Right lobe of liver (tissue), 6 donors: ENCODE data around the gene ESYT2. TPM values are rescaled to one million over a fixed set of nuclear protein-coding genes. Genes with fewer than 3 reads are reported as not detected.
A peak's percentile ranks its signal among the peaks of the same experiment; 100 is the strongest.

Experiments
- ATAC-seq, 4 donors: fragments of 200-7000 bp; cut with Tn5 transposase; one replicate each; pipeline ENCODE4 v1.9.1; 2020; ENCODE audit warnings: mild to moderate bottlenecking in 4 of 4, moderate library complexity in 4 of 4
- DNase-seq, 3 donors: peaks; one replicate each; pipeline ENCODE4 v3.0.0-alpha.2; 2020
- H3K27ac ChIP-seq, 3 donors: fragments of 200-600 bp; one replicate each; pipeline ENCODE4 v1.8.0; 2022
- H3K27me3 ChIP-seq, 2 donors: fragments of 200-600 bp; one replicate each; pipeline ENCODE4 v1.8.0; 2022
- H3K36me3 ChIP-seq, 4 donors: fragments of 200-600 bp; sonication (generic) in 1 of 4; one replicate each; pipeline versions ENCODE4 v1.5.1 to v1.8.0; 2017 to 2022; ENCODE audit warnings: control low read depth in 1 of 4
- H3K4me1 ChIP-seq, 4 donors: fragments of 200-600 bp; sonication (generic) in 1 of 4; one replicate each; pipeline versions ENCODE4 v1.5.1 to v1.8.0; 2017 to 2022; ENCODE audit warnings: control low read depth in 1 of 4
- H3K4me3 ChIP-seq, 3 donors: fragments of 200-600 bp; one replicate each; pipeline ENCODE4 v1.8.0; 2022
- H3K9me3 ChIP-seq, 4 donors: fragments of 200-600 bp; sonication (generic) in 1 of 4; one replicate each; pipeline versions ENCODE4 v1.5.1 to v1.8.0; 2017 to 2022; ENCODE audit warnings: control low read depth in 1 of 4
- POLR2A ChIP-seq: fragments of 450-650 bp; IDR thresholded peaks from one replicate; pipeline ENCODE4 v1.6.1; 2017; ENCODE audit warnings: antibody characterized with exemption, mild to moderate bottlenecking
- whole genome bisulfite sequencing: methylation state at CpG from one replicate; pipeline ENCODE4 v1.1.6; 2018; ENCODE audit warnings: low coverage, low lambda C conversion rate; ENCODE audit not compliant: insufficient coverage; ENCODE audit errors: missing lambda C conversion rate; 5-methylcytosine and 5-hydroxymethylcytosine counted together
- intact Hi-C, 2 donors: fragments of 100-400 bp; cut with DNase I; formaldehyde crosslinking; loops; one replicate each; pipeline versions ENCODE4 v1.11.2 to v1.14.1; 2022
- total RNA-seq, 6 experiments: library from RNA; depleted of rRNA in 2 of 6; stranded (reverse); fragments of >200 nt in 2 of 6; fragmentation: NEBNext Ultra II Directional in 3 of 6; extraction: Animal tissue kit (Norgen Biotek cat#: 25700) in 3 of 6; gene quantifications; one replicate each; pipeline versions ENCODE4 v1.1.0 to v1.2.4, GENCODE V29; 2016 to 2023
- TF ChIP-seq, protein P1 (sequence below), 4 donors: fragments of 200-600 bp in 3 of 4; fragments of 450-650 bp in 1 of 4; IDR thresholded peaks; one replicate each; pipeline versions ENCODE4 v1.5.1 to v1.8.0; 2016 to 2022; ENCODE audit warnings: antibody characterized with exemption in 4 of 4, mild to moderate bottlenecking in 2 of 4
- donor health status: DM: no; HTN: yes; CAD: no.
- donor health status: DM: no; HTN: no; CAD: no.
- donor health status: DM: no; HTN: no; CAD: no.
- donor health status: DM: no; HTN: yes; CAD: no.
- donor health status: DM: no; HTN: yes; CAD: no.

ESYT2 gene
- total RNA-seq, 6 experiments from 2014 or later = 19.7 to 28.7 (median 24.2) TPM

GRCh38 chr7:158742065-158742821 is 87.1 kb downstream of the ESYT2 start:
- TF ChIP-seq POLR2A = no peak
- TF ChIP-seq, protein P1, sequence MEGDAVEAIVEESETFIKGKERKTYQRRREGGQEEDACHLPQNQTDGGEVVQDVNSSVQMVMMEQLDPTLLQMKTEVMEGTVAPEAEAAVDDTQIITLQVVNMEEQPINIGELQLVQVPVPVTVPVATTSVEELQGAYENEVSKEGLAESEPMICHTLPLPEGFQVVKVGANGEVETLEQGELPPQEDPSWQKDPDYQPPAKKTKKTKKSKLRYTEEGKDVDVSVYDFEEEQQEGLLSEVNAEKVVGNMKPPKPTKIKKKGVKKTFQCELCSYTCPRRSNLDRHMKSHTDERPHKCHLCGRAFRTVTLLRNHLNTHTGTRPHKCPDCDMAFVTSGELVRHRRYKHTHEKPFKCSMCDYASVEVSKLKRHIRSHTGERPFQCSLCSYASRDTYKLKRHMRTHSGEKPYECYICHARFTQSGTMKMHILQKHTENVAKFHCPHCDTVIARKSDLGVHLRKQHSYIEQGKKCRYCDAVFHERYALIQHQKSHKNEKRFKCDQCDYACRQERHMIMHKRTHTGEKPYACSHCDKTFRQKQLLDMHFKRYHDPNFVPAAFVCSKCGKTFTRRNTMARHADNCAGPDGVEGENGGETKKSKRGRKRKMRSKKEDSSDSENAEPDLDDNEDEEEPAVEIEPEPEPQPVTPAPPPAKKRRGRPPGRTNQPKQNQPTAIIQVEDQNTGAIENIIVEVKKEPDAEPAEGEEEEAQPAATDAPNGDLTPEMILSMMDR (IDR thresholded peaks at IDR 0.05) = no peak
- DNase-seq = no peak
- H3K27ac ChIP-seq = no peak overlapping the region
- 88% methylated on average over 13 of the region's 19 CpGs for WGBS
- H3K9me3 ChIP-seq = no peaks in the 10 kb centered on the region
- H3K36me3 ChIP-seq = peaks cover 0 to 53% (median 6%) of the 10 kb centered on the region in 4 donors
- ATAC-seq = no peak
- no peaks in the 10 kb centered on the region for H3K4me1 ChIP-seq
- no peaks in the 10 kb centered on the region for H3K27me3 ChIP-seq
- H3K4me3 ChIP-seq = no peak overlapping the region
- intact Hi-C loops = no loop called here

GRCh38 chr7:158741294-158741666 is 88.0 kb downstream of the ESYT2 start:
- 96% methylated on average over 12 of the region's 14 CpGs for WGBS
- Histone ChIP-seq H3K4me1 (no peaks in the 10 kb centered on the region), H3K27me3 (no peaks in the 10 kb centered on the region), H3K9me3 (no peaks in the 10 kb centered on the region), H3K27ac (no peak overlapping the region), H3K36me3 (peaks cover 0 to 60% (median 8%) of the 10 kb centered on the region in 4 donors), H3K4me3 (no peak overlapping the region)
- no peak for DNase-seq
- ATAC-seq = no peak
- intact Hi-C loops = no loop called here
- TF ChIP-seq POLR2A = no peak
- TF ChIP-seq, protein P1 (IDR thresholded peaks at IDR 0.05) = no peak

GRCh38 chr7:158740657-158741293 is 88.5 kb downstream of the ESYT2 start:
- intact Hi-C loops = no loop called here
- peaks cover 0 to 60% (median 8%) of the 10 kb centered on the region in 4 donors for H3K36me3 ChIP-seq
- peak in 2 of 4 donors; percentile 58 to 69 for ATAC-seq
- H3K27ac ChIP-seq = no peak overlapping the region
- no peaks in the 10 kb centered on the region for H3K27me3 ChIP-seq
- H3K4me1 ChIP-seq = no peaks in the 10 kb centered on the region
- no peak for TF ChIP-seq POLR2A
- TF ChIP-seq, protein P1 (IDR thresholded peaks at IDR 0.05) = no peak
- no peaks in the 10 kb centered on the region for H3K9me3 ChIP-seq
- H3K4me3 ChIP-seq = no peak overlapping the region
- 74% methylated on average over 10 of the region's 16 CpGs for WGBS
- peak in 1 of 3 donors; percentile 39 for DNase-seq

GRCh38 chr7:158740013-158740656 is 89.2 kb downstream of the ESYT2 start:
- H3K27me3 ChIP-seq = no peaks in the 10 kb centered on the region
- no peaks in the 10 kb centered on the region for H3K4me1 ChIP-seq
- no peaks in the 10 kb centered on the region for H3K9me3 ChIP-seq
- peak; percentile 17 to 71 (median 50) for ATAC-seq
- intact Hi-C loops = no loop called here
- H3K27ac ChIP-seq = no peak overlapping the region
- WGBS = 61% methylated on average over 6 of the region's 15 CpGs
- TF ChIP-seq, protein P1 (IDR thresholded peaks at IDR 0.05) = no peak
- TF ChIP-seq POLR2A = no peak
- DNase-seq = no peak
- no peak overlapping the region for H3K4me3 ChIP-seq
- H3K36me3 ChIP-seq = peaks cover 0 to 60% (median 8%) of the 10 kb centered on the region in 4 donors
